Mesenchymal stem cell (in vitro differentiated cells and primary cell): ENCODE results near the gene HRH2.
"Not testable (repeated sequence)": the region's sequence is repeated elsewhere in the genome, so short reads cannot be mapped to it uniquely, and the experiment has no call there.

Experiments
- DNase-seq: peaks from one replicate; pipeline ENCODE4 v3.0.0-alpha.2; 2013
- H2AFZ ChIP-seq: one replicate; pipeline ENCODE4 v1.6.1; 2013; ENCODE audit warnings: low read depth, mild to moderate bottlenecking, control low read depth, inconsistent platforms, low read length, moderate library complexity
- H2AK5ac ChIP-seq: 2 replicates; pipeline ENCODE4 v1.6.1; 2013; ENCODE audit warnings: low read length, moderate library complexity, mild to moderate bottlenecking, inconsistent platforms; ENCODE audit not compliant: severe bottlenecking
- H2BK120ac ChIP-seq: one replicate; pipeline ENCODE4 v1.6.1; 2013; ENCODE audit warnings: low read depth, mild to moderate bottlenecking, inconsistent platforms, low read length, moderate library complexity
- H2BK12ac ChIP-seq, 2 experiments: one replicate each; pipeline ENCODE4 v1.6.1; 2013; ENCODE audit warnings: inconsistent platforms in 2 of 2, low read length in 2 of 2, mild to moderate bottlenecking in 2 of 2, moderate library complexity in 2 of 2, control low read depth in 1 of 2
- H2BK15ac ChIP-seq: one replicate; pipeline ENCODE4 v1.6.1; 2013; ENCODE audit warnings: mild to moderate bottlenecking, low read depth, inconsistent platforms; ENCODE audit not compliant: poor library complexity, severe bottlenecking
- H2BK5ac ChIP-seq: 2 replicates; pipeline ENCODE4 v1.6.1; 2013; ENCODE audit warnings: low read depth, mild to moderate bottlenecking, low read length, control low read depth, inconsistent platforms; ENCODE audit not compliant: poor library complexity, severe bottlenecking
- H3K14ac ChIP-seq, 2 experiments: one replicate each; pipeline ENCODE4 v1.6.1; 2013; ENCODE audit warnings: inconsistent platforms in 2 of 2, low read length in 2 of 2, control low read depth in 1 of 2, mild to moderate bottlenecking in 1 of 2, moderate library complexity in 1 of 2
- H3K18ac ChIP-seq, 2 experiments: one replicate each; pipeline ENCODE4 v1.6.1; 2013; ENCODE audit warnings: inconsistent platforms in 2 of 2, low read length in 2 of 2, control low read depth in 1 of 2, low read depth in 1 of 2, mild to moderate bottlenecking in 1 of 2
- H3K23ac ChIP-seq, 2 experiments: one replicate each; pipeline ENCODE4 v1.6.1; 2013; ENCODE audit warnings: inconsistent platforms in 2 of 2, low read length in 2 of 2, mild to moderate bottlenecking in 2 of 2, moderate library complexity in 2 of 2, control low read depth in 1 of 2
- H3K27ac ChIP-seq: 2 replicates; pipeline ENCODE4 v1.5.1; 2013; ENCODE audit warnings: mild to moderate bottlenecking, moderate library complexity, low read length, control low read depth, inconsistent platforms; ENCODE audit not compliant: poor library complexity, severe bottlenecking
- H3K27me3 ChIP-seq, 2 experiments: 2 replicates each; pipeline versions ENCODE4 v1.6.1 to v1.7.0; 2013; ENCODE audit warnings: low read length in 2 of 2, mild to moderate bottlenecking in 2 of 2, moderate library complexity in 2 of 2, control low read depth in 1 of 2, inconsistent platforms in 1 of 2; ENCODE audit not compliant: control insufficient read depth in 1 of 2, insufficient read depth in 1 of 2
- H3K36me3 ChIP-seq, 2 experiments: 2 replicates each; pipeline versions ENCODE4 v1.6.1 to v1.7.0; 2013; ENCODE audit warnings: low read length in 2 of 2, control low read depth in 1 of 2, inconsistent platforms in 1 of 2, low read depth in 1 of 2, mild to moderate bottlenecking in 1 of 2; ENCODE audit not compliant: insufficient read depth in 2 of 2, control insufficient read depth in 1 of 2
- H3K4ac ChIP-seq, 2 experiments: one replicate each; pipeline ENCODE4 v1.6.1; 2013; ENCODE audit warnings: inconsistent platforms in 2 of 2, low read length in 2 of 2, mild to moderate bottlenecking in 2 of 2, moderate library complexity in 2 of 2, control low read depth in 1 of 2, low read depth in 1 of 2
- H3K4me1 ChIP-seq: 2 replicates; pipeline ENCODE4 v1.6.1; 2013; ENCODE audit warnings: low read depth, low read length, control low read depth; ENCODE audit not compliant: control insufficient read depth, insufficient read depth
- H3K4me2 ChIP-seq: 2 replicates; pipeline ENCODE4 v1.6.1; 2013; ENCODE audit warnings: low read length, mild to moderate bottlenecking, inconsistent platforms; ENCODE audit not compliant: poor library complexity, severe bottlenecking
- H3K4me3 ChIP-seq, 2 experiments: 2 replicates each; pipeline versions ENCODE4 v1.5.1 to v1.7.0; 2013; ENCODE audit warnings: low read length in 2 of 2, mild to moderate bottlenecking in 2 of 2, control low read depth in 1 of 2, low read depth in 1 of 2; ENCODE audit not compliant: insufficient read depth in 1 of 2
- H3K79me1 ChIP-seq: replicated peaks from 2 replicates; pipeline ENCODE4 v1.6.1; 2013; ENCODE audit warnings: mild to moderate bottlenecking, control low read depth, low read length, inconsistent platforms; ENCODE audit not compliant: poor library complexity, severe bottlenecking
- H3K9ac ChIP-seq: 2 replicates; pipeline ENCODE4 v1.7.0; 2013; ENCODE audit warnings: mild to moderate bottlenecking, low read length, moderate library complexity
- H3K9me3 ChIP-seq: 2 replicates; pipeline ENCODE4 v1.7.0; 2013; ENCODE audit warnings: mild to moderate bottlenecking, low read length; ENCODE audit not compliant: control insufficient read depth
- H4K8ac ChIP-seq: one replicate; pipeline ENCODE4 v1.6.1; 2013; ENCODE audit warnings: inconsistent platforms, mild to moderate bottlenecking, low read length, moderate library complexity
- H4K91ac ChIP-seq: one replicate; pipeline ENCODE4 v1.6.1; 2013; ENCODE audit warnings: mild to moderate bottlenecking, low read length, inconsistent platforms
- WGBS: methylation state at CpG from one replicate; pipeline ENCODE4 v1.1.7; 2013; ENCODE audit warnings: mixed read lengths; 5-methylcytosine and 5-hydroxymethylcytosine counted together

HRH2 gene

DNA sequence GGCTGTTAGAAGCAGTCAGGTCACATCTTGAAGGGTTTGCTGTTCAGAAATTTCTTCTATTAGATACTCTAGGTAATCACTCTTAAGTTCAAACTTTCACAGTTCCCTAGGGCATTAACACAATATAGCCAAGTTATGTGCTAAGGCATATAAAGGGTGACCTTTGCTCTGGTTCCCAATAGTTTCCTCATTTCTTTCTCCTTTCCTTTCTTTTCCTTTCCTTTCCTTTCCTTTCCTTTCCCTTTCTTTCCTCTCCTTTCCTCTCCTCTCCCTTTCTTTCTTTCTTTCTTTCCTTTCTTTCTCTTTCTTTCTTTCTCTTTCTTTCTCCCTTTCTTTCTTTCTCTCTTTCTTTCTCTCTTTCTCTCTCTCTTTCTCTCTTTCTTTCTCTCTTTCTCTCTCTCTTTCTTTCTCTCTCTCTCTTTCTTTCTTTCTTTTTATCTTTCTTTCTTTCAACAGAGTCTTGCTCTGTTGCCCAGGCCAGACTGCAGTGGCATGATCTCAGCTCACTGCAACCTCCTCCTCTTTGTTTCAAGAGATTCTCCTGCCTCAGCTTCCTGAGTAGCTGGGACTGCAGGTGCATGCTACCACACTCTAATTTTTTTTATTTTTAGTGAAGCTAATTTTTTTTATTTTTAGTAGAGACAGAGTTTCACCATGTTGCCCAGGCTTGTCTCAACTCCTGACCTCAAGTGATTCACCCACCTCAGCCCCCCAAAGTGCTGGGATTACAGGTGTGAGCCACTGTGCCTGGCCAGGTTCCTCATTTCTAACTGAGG, 7.3 kb upstream of the HRH2 start:
- H3K27ac ChIP-seq, H3K36me3 ChIP-seq, H2BK15ac ChIP-seq, H2BK120ac ChIP-seq, H3K79me1 ChIP-seq, H4K91ac ChIP-seq, H3K4me3 ChIP-seq, H3K23ac ChIP-seq, H2AFZ ChIP-seq, H3K27me3 ChIP-seq, H2BK12ac ChIP-seq, H2BK5ac ChIP-seq, DNase-seq, H3K4ac ChIP-seq, H3K4me1 ChIP-seq, H3K4me2 ChIP-seq, H3K18ac ChIP-seq, H2AK5ac ChIP-seq, H3K14ac ChIP-seq, H3K9me3 ChIP-seq, H4K8ac ChIP-seq, H3K9ac ChIP-seq: not testable (repeated sequence)

DNA sequence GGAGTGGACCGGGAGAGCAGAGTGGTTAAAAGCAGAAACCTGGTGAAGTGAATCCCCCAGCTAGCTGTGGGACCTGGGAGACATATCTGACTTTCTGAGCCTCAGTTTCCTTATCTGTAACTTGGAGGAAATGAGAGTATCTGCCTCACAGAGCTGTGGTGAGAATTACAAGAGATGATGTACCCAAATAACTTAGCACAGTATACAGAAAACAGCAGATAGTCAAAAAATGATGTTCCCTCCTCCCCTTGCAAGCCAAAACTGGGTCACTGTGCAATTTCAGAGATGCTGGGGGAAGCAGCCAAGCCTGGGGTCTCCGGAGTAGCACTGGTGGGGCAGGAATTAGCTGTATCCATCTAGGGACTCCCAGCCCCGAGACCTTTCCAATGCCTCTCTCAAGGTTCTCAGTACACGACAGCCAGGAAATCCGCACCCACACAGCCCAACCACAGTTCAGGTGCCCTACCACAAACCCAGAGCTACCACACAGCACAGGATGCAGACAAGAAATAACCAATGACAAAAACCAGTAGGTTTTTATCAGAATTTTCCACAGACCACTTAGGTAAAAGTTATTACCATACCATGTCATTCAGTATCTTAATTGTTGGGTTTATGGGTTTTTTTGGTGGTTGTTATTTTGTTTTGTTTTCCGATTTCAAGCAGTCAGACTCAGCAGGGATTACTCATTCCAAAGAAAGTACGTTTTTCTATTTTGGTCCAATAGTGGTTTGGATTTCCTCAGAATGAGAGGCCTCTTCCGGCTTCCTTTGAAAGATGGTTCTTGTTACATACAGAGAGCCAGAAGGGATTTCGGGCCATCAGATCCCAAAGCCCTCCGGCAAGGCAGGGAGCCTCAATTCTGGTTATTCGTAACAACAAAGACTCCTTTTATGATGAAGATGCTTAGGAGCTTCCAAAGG, 4.9 kb upstream of the HRH2 start:
- WGBS, result 81% methylated on average over 11 of the region's 11 CpGs
- Histone ChIP-seq H3K79me1 (no peaks in the 10 kb centered on the region), H3K4me1 (peaks cover 6% of the 10 kb centered on the region)

GRCh38 chr5:175653763-175654162, 4.1 kb upstream of the HRH2 start:
- Histone ChIP-seq H3K4me3 (no peak overlapping the region), H4K91ac (no peak overlapping the region), H3K36me3 (no peaks in the 10 kb centered on the region), H4K8ac (no peak overlapping the region), H3K14ac (no peak overlapping the region), H3K27me3 (peaks cover 23 to 27% of the 10 kb centered on the region in 2 experiments), H3K18ac (no peak overlapping the region), H2AK5ac (no peak overlapping the region), H3K79me1 (no peaks in the 10 kb centered on the region), H3K9ac (no peak overlapping the region), H3K23ac (no peak overlapping the region), H2BK12ac (no peak overlapping the region), H2BK120ac (no peak overlapping the region), H2AFZ (no peak overlapping the region), H3K4me2 (no peak overlapping the region), H3K4me1 (peaks cover 13% of the 10 kb centered on the region), H2BK5ac (no peak overlapping the region), H2BK15ac (no peak overlapping the region), H3K27ac (no peak overlapping the region), H3K9me3 (no peaks in the 10 kb centered on the region), H3K4ac (no peak overlapping the region)
- DNase-seq, result no peak
- WGBS, result 79% methylated on average over 4 of the region's 4 CpGs

More for the DNA sequence above, 4.9 kb upstream of the HRH2 start:
- DNase-seq, result no peak
- Histone ChIP-seq H3K9ac (no peak overlapping the region), H3K4ac (no peak overlapping the region), H3K4me3 (no peak overlapping the region), H2BK15ac (no peak overlapping the region), H4K8ac (no peak overlapping the region), H3K27ac (no peak overlapping the region), H2AFZ (no peak overlapping the region), H2BK12ac (no peak overlapping the region), H2AK5ac (no peak overlapping the region), H2BK120ac (no peak overlapping the region), H3K23ac (no peak overlapping the region), H3K4me2 (no peak overlapping the region), H3K9me3 (no peaks in the 10 kb centered on the region), H3K14ac (no peak overlapping the region), H3K18ac (no peak overlapping the region), H3K27me3 (peaks cover 16 to 20% of the 10 kb centered on the region in 2 experiments), H4K91ac (no peak overlapping the region), H2BK5ac (no peak overlapping the region), H3K36me3 (no peaks in the 10 kb centered on the region)

- Histone ChIP-seq H3K9ac (no peak overlapping the region), H2BK15ac (no peak overlapping the region), H3K4me2 (no peak overlapping the region), H2AFZ (no peak overlapping the region), H3K27ac (no peak overlapping the region), H3K27me3 (peaks cover 29 to 33% of the 10 kb centered on the region in 2 experiments), H3K14ac (no peak overlapping the region), H3K79me1 (no peaks in the 10 kb centered on the region), H4K91ac (no peak overlapping the region), H3K9me3 (no peaks in the 10 kb centered on the region), H4K8ac (no peak overlapping the region), H3K4ac (no peak overlapping the region), H2AK5ac (no peak overlapping the region), H2BK120ac (no peak overlapping the region), H3K36me3 (no peaks in the 10 kb centered on the region), H3K23ac (no peak overlapping the region), H2BK12ac (no peak overlapping the region), H3K4me1 (peaks cover 13% of the 10 kb centered on the region), H2BK5ac (no peak overlapping the region), H3K18ac (no peak overlapping the region), H3K4me3 (no peak overlapping the region)
- no peak for DNase-seq
- WGBS, result 79% methylated on average over 7 of the region's 7 CpGs
These were observed 3.5 kb upstream of the HRH2 start for GRCh38 chr5:175654339-175654738.
